ENCODE measurements around the gene EEF1A2. TPM values are rescaled to one million over a fixed set of nuclear protein-coding genes. Genes with fewer than 3 reads are reported as not detected.
"Not testable (repeated sequence)": the region's sequence is repeated elsewhere in the genome, so short reads cannot be mapped to it uniquely, and the experiment has no call there.

Gene EEF1A2
- total RNA-seq, 2 donors from 2014 or later, result 1.3 to 1.8 TPM

GRCh38 chr20:63525971-63526370 lies 27.1 kb upstream of the EEF1A2 start:
- DNase-seq (peak; percentile 43 to 55), ATAC-seq (peak; percentile 29)
- intact Hi-C loops (cut with DNase I, micrococcal nuclease), result no loop called here

GRCh38 chr20:63525185-63525584 lies 26.3 kb upstream of the EEF1A2 start:
- ATAC-seq, result no peak
- intact Hi-C loops (cut with DNase I, micrococcal nuclease), result no loop called here

GRCh38 chr20:63522981-63523611 lies 24.2 kb upstream of the EEF1A2 start:
- intact Hi-C loops (cut with DNase I, micrococcal nuclease), result no loop called here
- ATAC-seq (no peak), DNase-seq (no peak)

More at GRCh38 chr20:63525185-63525584, 26.3 kb upstream of the EEF1A2 start:
- no peak for DNase-seq

GRCh38 chr20:63522091-63522868 lies 23.4 kb upstream of the EEF1A2 start:
- ATAC-seq (no peak), DNase-seq (no peak)
- intact Hi-C loops (cut with DNase I, micrococcal nuclease), result no loop called here

GRCh38 chr20:63521602-63522001 lies 22.7 kb upstream of the EEF1A2 start:
- peak; percentile 4 for ATAC-seq
- intact Hi-C loops (cut with DNase I, micrococcal nuclease), result no loop called here
- DNase-seq, result no peak

- intact Hi-C loops (cut with DNase I, micrococcal nuclease), result no loop called here
- peak; percentile 70 for ATAC-seq
- DNase-seq, result peak; percentile 83 to 90
Observed at GRCh38 chr20:63520934-63521601, 22.2 kb upstream of the EEF1A2 start.

GRCh38 chr20:63520504-63520933 lies 21.6 kb upstream of the EEF1A2 start, which contains the start of gene PPDPF:
Gene PPDPF, plus strand, starts transcription at chr20:63520765. Its CDS starts 544 bp downstream, at chr20:63521309.
- intact Hi-C loops (cut with DNase I, micrococcal nuclease), result no loop called here
- peak; percentile 78 for ATAC-seq

GRCh38 chr20:63519668-63520503 lies 21.0 kb upstream of the EEF1A2 start:
- peak; percentile 34 for ATAC-seq
- intact Hi-C loops (cut with DNase I, micrococcal nuclease), result no loop called here
- DNase-seq, result peak; percentile 58 to 76

More at GRCh38 chr20:63520504-63520933, 21.6 kb upstream of the EEF1A2 start, which contains the start of gene PPDPF:
- peak; percentile 71 to 88 for DNase-seq

GRCh38 chr20:63518946-63519667 lies 20.2 kb upstream of the EEF1A2 start:
- DNase-seq (peak in 1 of 2 donors; percentile 21), ATAC-seq (no peak)
- intact Hi-C loops (cut with DNase I, micrococcal nuclease), result no loop called here

- ATAC-seq, result no peak
- intact Hi-C loops (cut with DNase I, micrococcal nuclease), result no loop called here
- peak in 1 of 2 donors; percentile 9 for DNase-seq
Observed at GRCh38 chr20:63518351-63518861, 19.5 kb upstream of the EEF1A2 start.

- ATAC-seq (no peak), DNase-seq (no peak)
- intact Hi-C loops (cut with DNase I, micrococcal nuclease), result no loop called here
Observed at GRCh38 chr20:63517376-63518309, 18.8 kb upstream of the EEF1A2 start.

GRCh38 chr20:63514520-63514919 lies 15.6 kb upstream of the EEF1A2 start:
- DNase-seq; ATAC-seq; intact Hi-C loops (cut with DNase I, micrococcal nuclease): not testable (repeated sequence)

GRCh38 chr20:63513207-63513606 lies 14.3 kb upstream of the EEF1A2 start:
- intact Hi-C loops (cut with DNase I, micrococcal nuclease), result no loop called here
- ATAC-seq (no peak), DNase-seq (no peak)

GRCh38 chr20:63509088-63509564 lies 10.2 kb upstream of the EEF1A2 start:
- DNase-seq (no peak), ATAC-seq (no peak)
- intact Hi-C loops (cut with DNase I, micrococcal nuclease), result no loop called here

GRCh38 chr20:63508072-63508768 lies 9.3 kb upstream of the EEF1A2 start:
- intact Hi-C loops (cut with DNase I, micrococcal nuclease), result no loop called here
- DNase-seq (no peak), ATAC-seq (no peak)

- DNase-seq, result no peak
- intact Hi-C loops (cut with DNase I, micrococcal nuclease), result no loop called here
- ATAC-seq, result no peak
Observed at GRCh38 chr20:63507083-63507743, 8.3 kb upstream of the EEF1A2 start.
